ENCODE results near the gene UST.

The UST gene

GRCh38 chr6:148803979-148804378, 57.1 kb downstream of the UST start:
- no peak for DNase-seq (ENCODE audit: low read depth in 2 of 2)

GRCh38 chr6:148805777-148806176, 58.9 kb downstream of the UST start:
- no peak for DNase-seq (ENCODE audit: low read depth in 2 of 2)

DNA sequence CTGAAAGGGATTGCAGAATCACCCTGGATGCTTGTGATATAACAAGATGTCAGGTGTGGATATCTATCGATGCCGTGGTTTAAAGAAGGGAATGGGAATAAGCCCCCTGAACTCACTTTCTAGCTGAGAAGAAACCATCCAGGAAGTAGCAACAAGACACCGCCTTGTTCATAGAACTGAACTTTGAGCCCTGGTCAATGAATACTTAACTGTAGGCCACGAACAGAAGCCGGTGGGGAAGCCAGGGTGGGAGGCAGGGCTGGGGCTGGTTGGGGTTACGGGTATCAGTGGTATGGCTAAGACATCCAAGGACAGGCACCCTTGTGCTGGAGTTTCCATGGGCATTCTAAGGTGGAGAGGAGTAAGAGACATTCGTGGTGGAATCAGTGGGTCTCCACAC, 61.0 kb downstream of the UST start:
- no peak for DNase-seq (ENCODE audit: low read depth in 2 of 2)

- no peak for DNase-seq (ENCODE audit: low read depth in 2 of 2)
These were observed 62.0 kb downstream of the UST start for GRCh38 chr6:148808786-148809304.

DNA sequence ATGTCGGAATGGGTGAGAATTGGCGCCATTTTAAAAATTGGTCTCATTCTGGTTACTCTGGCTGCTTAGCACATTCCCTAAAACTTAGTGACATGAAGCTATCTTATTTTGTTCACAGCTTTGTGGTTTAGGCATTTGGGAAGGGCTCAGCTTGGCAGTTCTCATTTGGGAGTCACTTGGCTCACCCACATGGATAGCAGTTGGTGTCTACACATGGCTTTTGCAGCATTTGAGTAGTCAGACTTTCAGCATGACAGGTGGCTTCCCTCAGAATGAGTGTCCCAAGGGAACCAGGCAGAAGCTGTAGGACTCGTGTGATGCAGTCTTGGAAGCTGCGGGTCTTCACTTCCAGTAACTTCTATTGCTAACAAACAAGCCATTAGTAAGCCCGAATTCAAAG, 64.6 kb downstream of the UST start:
- no peak for DNase-seq (ENCODE audit: low read depth in 2 of 2)

GRCh38 chr6:148814082-148814790, 67.4 kb downstream of the UST start:
- DNase-seq (ENCODE audit: low read depth in 2 of 2): no peak

DNA sequence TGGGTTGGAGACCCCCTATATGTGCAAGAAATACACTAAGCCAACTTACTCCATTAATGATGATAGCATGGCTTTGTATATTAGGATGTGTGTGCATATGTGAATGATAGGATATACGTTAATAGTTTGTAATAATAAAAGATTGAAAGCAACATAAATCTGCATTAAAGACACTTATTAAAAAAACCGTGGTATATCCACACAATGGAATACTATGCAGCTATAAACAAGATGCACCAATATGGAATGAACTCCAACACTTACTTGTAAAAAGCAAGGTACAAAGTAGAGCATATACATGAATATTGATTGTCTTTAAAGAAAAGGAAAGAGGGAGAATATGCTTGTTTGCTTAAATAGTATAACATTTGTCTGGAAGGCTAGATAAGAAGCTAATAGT, 68.0 kb downstream of the UST start:
- no peak for DNase-seq (ENCODE audit: low read depth in 2 of 2)

DNA sequence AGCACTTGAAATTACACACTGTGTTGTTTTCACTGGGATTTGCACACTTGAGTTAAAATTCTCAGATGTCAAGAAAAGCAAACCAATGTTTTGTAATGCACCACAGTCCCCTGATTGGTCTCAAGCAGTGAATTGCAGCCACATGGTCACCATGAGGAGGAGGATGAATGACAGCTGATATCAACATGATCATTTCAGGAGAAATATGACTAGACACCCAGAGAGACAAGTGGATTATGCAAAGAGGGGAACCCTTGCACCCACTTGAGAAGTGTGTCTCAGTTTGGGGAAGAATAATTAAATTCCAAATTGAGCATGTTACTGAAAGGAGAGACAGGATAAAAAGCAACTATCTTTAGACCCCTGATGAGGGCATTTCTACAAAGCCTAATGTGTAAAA, 69.3 kb downstream of the UST start:
- DNase-seq (ENCODE audit: low read depth in 2 of 2): no peak

DNA sequence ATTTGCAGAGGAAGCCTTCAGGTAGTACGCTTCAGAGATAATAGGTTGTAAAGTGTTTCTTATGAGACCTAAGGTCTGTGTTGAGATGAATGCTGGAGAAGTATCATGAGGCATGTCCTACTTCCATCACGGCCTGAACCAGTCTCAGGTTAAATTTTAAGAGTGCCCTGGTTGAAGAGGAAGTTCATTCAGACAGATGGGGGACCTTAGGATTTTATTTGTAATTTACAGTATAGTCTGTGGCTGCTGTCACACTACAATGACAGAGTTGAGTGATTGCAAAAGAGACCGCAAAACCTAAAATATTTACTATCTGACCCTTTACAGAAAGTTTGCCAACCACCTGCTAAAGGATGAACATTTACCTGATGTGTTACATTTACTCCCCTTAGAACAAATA, 70.9 kb downstream of the UST start:
- DNase-seq (ENCODE audit: low read depth in 2 of 2): no peak

DNA sequence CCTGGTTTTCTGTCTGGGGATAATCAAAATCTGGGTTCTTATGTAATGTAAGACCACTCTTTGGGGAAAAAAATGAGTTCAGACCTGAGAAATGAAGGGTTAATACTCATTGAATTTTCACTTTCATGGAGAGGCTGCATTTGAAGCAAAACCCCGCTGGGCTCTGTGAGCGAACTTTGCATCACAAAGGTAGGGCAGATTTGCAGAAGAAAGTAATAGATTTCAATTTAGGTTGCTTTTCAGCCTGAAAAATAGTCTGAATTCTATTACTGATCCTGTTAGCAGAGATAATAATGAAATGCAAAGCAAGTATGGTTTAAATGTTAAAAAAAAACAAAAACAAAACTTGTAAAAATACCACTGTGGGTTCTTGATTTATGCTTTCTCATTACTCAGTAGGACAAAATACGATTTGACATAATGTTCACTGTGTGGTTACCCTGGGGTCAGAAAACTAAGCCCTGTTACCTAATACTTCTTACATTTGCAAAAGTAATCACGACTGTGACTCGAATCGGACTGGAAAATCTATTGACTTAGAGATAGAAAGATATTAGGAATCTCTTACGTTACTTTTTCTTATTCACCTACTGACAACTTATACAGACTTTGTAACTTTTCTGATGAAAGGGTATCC, 72.2 kb downstream of the UST start:
- no peak for DNase-seq (ENCODE audit: low read depth in 2 of 2)

GRCh38 chr6:148819852-148820251, 73.0 kb downstream of the UST start:
- no peak for DNase-seq (ENCODE audit: low read depth in 2 of 2)

DNA sequence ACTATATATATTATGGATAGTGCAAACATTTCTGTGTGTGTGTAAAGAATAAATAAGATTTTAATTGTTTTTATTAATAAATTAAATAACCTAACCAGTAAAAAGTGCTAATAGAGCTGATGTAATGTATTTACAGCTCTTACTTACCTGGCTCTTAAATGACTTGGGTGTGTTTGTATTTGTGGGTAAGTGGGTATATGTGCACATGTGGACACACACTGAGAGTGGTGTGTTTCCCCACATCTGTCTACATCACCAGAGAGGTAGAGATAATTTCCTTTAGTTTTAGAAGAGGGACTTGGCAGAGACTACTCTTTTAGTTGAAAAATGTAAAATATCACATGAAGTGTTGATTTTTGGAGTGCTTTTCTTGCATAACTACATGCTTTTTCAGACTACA, 76.0 kb downstream of the UST start:
- no peak for DNase-seq (ENCODE audit: low read depth in 2 of 2)

DNA sequence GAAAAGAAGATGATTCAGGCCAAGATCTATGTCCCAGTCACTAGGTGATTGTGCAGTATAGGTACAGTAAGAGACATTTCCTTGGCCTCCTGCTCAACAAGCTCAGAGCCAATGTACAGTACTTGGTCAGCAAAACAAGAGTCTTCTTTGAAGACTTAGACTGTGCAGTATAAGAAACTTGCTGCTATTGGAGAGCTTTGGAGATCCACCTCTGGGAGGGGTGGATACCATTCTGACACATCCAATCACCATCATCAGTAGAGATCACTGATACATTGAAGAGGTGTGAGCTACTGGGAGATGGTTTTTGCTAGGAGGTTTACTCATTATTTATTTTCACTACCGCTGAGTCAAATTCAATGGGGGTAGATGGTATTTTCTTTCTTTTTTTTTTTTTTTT, 77.5 kb downstream of the UST start:
- DNase-seq (ENCODE audit: low read depth in 2 of 2): no peak

GRCh38 chr6:148824960-148825359, 78.1 kb downstream of the UST start:
- DNase-seq (ENCODE audit: low read depth in 2 of 2): no peak

DNA sequence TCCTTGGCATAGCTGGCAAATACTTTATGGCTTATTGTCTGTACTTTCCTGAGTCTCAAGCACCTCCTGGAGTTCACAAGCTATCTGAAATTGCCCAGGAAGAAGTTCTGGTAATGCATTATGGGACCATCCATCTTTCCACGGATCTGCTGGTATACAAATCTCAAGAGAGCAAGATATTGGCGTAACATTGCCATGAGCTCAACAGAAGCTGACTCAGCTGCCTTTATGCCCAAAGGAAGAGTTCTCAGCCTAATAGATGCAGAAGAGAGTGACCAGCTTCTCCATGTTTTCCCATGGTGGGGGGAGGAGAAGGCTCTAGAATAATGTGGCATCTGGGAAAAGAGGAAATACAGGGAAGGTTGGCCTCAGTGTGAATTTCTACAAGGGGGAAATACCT, 78.7 kb downstream of the UST start:
- DNase-seq (ENCODE audit: low read depth in 2 of 2): no peak

DNA sequence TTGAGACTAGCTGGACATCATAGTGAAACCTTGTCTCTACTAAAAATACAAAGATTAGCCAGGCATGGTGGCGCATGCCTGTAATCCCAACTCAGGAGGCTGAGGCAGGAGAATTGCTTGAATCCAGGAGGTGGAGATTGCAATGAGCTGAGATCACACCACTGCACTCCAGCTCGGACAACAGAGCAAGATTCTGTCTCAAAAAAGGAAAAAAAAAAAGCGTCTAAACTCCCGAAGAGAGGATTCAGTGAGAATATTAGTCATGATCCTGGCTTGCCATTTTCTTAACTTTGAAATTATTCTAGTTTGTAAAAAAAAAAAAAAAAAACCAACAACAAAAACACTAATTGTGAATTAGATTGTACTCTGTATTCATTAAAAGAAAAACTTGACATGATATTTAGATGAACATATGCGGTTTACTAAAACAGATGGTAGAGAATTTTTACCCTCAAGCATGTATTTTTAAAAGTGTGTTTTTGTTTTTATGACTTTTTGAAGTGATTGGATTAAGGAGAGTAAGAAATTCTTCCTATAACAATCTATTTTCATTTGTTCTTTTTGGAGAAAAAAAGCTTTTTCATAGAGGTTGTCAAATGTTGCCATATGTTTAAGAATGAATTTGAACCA, 80.7 kb downstream of the UST start:
- no peak for DNase-seq (ENCODE audit: low read depth in 2 of 2)

GRCh38 chr6:148828047-148828446, 81.2 kb downstream of the UST start:
- DNase-seq (ENCODE audit: low read depth in 2 of 2): no peak

- DNase-seq (ENCODE audit: low read depth in 2 of 2): no peak
These were observed 82.7 kb downstream of the UST start for GRCh38 chr6:148829415-148830101.

DNA sequence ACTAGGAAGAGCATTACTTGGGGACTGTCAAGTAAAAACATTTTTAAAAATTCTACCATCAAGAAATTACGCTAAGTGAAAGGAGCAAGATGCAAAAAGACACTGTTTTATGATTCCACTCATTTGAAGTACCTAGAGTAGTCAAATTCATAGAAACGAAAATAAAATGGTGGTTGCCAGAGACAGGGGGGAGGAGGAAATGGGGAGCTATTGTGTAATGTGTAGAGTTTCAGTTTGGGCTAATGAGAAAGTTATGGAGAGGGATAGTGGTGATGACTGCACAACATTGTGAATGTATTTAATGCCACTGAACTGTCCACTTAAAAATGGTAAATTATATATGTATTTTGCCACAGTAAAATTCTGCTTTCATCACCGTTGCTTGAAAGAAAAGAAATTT, 83.8 kb downstream of the UST start:
- no peak for DNase-seq (ENCODE audit: low read depth in 2 of 2)

- peak in 1 of 2 donors; percentile 7 for DNase-seq (ENCODE audit: low read depth in 2 of 2)
These were observed 84.2 kb downstream of the UST start for GRCh38 chr6:148831064-148831463.

GRCh38 chr6:148831531-148831930, 84.7 kb downstream of the UST start:
- DNase-seq (ENCODE audit: low read depth in 2 of 2): no peak

DNA sequence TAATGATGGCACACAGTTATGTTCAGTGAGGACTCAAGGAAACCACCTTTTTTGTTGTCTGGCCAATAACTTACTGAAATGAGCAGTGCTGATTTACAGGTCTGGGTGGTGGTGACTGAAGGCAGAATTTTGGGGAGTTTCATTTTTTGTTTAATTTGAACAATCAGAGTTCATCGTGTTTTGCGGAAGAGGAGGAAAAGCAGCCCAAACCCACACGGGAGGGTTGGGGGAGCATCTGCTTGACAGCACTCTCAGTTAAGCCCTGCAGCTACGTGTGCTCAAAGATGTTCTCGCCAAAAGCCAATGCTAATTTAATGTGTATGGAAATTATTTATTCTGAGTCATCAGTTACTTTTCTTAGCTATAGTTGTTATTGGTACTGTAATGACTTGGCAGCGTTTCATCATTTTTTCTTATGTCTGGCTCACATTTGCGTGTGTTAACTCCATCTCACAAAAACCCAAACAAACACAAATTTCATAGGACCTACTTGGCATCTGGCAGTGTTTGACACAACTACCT, 89.2 kb downstream of the UST start:
- DNase-seq (ENCODE audit: low read depth in 2 of 2): no peak

Data from stimulated activated CD8-positive, alpha-beta memory T cell treated with anti-CD3 and anti-CD28 coated beads, Interleukin-15, amount 100 ng/mL, for 48 hours (primary cell).